NCI-H2081 treated with DMSO at 0.1 percent for 48 hours (cell line): ENCODE measurements around the gene ANKEF1.
A peak's percentile ranks its signal among the peaks of the same experiment; 100 is the strongest.

Source experiments
- DNase-seq: peaks from one replicate; lab custom pipeline; 2025; lab: John Stamatoyannopoulos, UW

The ANKEF1 gene

DNA sequence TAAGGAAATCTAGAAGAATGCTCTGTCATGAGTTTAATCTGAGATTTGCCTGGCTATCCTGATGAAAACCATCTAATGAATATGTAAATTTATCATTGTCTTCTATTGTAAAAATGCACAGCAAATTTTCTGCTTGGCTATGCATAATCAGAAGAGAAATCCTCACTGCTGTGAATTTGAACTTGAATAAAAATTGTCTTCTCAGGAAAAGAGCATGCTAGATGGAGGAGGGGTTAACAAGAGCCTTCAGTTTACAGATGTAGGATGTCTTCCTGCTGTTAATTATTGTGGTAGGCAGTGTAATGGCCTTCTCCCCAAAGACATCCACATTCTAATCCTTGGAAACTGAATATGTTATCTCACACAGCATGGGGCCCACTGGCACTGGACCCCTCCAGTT, 45.8 kb downstream of the ANKEF1 start:
- no peak for DNase-seq

DNA sequence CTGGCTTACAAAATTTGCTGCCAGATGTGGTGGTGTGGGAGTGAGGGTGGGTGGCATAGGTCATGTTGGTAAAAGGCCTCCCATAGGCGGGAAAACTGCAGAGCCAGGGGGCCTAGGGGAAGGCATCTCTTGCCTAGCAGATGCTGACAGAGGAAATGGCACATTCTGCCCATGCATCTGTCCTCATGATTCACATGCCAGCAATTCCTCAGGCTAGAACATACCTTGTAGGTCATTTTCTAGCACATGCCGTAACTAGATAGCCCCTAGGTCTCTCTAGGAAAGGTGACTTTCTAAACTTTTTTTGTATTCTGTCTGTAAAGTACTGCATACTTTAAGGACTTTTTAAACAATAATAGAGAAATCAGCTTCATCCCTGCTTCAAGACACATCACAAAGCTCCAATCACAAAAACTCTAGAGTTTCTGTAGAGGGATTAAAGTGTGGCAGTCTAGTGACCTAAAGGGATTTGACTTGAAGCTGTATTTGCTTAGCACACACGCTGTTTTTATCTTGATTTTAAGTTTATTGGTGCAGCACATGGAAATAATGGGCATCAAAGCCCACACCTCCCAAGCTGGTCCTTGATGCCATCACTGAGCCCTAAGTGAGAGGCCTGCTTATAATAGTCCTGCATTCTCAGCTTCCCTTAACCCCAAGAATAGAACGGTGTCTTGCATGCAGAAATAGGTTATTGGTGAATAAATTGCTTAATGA, 55.2 kb downstream of the ANKEF1 start:
- no peak for DNase-seq

DNA sequence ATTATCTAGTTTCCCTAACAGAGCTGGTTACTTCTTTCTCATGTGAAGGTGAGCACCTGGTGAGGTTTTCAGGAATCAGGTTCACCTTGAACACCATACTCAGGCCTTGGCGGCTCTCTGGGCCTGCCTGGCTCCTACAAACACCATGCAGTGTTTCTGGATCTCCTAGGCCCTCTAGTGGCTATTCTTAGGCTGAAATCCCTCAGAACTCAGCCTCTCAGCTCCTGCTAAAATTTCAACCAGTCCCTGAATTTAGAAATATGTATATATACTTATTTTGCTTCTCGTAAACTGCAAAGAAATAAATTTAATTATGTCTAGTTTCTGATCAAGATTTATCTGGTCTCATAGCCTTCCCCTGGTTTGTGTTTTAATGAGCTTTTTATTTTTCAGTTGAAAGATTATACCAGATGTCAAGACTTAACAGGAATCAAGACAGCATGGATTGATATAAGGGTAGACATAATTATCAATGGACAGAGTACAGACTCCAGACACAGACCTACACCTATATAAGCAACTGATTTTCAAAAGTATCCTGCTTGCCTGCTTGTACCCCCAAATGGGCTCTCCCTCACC, 55.9 kb downstream of the ANKEF1 start:
- DNase-seq = no peak

DNA sequence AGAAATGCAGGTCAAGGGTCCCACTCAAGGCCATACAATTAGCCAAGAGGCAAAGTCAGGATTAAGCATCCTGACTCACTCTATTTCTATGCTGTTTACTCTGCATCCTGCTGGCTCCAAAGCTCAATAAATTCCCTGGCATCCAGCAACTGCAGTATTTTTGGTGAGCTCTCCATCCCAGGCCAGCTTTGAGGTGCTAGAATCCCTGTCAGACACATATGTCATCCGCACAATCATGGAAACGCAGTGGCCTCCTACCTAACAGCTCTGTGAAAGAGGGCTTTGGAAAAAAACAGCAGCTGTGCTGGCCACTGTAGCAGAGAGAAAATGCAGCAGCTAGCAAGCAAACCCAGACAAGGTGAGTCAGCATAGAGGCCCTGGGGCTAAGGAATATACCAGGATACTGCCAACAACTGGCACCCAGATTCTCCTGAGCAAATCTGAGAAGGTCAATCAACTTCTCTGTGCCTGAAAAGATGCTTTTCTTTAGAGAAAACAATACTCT, 58.4 kb downstream of the ANKEF1 start:
- DNase-seq = no peak

DNA sequence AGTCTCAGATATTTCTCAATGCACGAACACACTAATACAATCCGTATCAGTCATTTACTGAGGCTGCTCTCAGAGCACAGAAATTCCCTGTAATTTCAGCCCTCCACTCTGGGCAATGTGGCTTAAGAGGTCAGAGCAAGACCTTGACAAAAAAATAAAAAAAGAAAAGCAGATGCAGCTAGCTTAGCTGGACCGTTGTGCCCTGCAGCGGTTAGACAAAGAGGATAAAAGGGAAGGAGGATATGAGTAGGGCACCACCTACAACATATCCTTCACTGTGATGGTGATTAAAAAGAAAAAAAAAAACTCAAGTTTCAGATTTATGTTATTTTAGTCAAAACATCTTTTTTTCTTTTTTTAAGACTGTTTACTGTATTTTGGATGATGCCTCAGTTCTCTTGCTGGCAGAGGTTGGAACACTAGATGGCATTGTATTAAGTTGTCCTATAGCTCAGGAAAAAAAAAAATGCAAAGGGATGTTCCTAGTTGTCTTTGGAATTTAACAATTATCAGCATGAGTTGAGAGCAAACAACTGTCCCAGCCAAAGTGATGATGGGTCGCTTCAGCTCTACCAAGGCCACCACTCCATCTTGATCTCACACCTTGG, 59.9 kb downstream of the ANKEF1 start:
- no peak for DNase-seq

DNA sequence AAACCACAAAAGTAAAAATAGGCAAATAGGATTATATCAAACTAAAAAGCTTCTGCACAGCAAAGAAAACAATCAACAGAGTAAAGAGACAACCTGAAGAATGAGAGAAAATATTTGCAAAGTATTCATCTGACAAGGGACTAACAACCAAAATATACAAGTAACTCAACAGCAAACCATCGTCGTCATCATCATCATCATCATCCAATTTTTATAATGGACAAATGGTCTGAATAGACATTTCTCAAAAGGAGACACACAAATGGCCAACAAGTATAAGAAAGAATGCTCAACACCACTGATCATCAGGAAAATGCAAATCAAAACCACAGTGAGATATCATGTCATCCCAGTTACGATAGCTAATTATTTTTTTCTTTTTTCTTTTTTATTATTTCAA, 62.0 kb downstream of the ANKEF1 start:
- DNase-seq = no peak

DNA sequence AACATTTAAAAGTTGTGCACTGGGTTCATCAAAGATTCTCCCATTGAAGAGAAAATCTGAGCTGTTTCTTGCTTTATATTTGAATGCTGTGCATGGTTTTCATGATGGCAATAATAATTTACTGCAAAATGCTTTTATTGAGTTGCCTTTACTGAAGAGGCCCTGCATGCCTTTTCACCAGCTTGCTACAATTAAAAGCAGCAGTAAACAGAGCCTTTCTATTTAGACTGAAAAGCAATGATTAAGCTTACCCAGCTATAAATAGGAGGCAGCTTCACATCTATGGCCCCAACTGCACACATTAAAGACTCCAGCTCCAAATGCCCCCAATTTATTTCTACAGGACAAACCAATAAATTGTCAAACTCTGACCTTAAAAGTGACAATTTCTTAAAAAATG, 70.3 kb downstream of the ANKEF1 start:
- DNase-seq = peak; percentile 66
